Measurements from ENCODE around the gene IRAG1. TPM values are rescaled to one million over a fixed set of nuclear protein-coding genes. Genes with fewer than 3 reads are reported as not detected.

IRAG1 gene
- total and polyA plus RNA-seq, 2 donors (not counting 3 experiments of a cell fraction or from before 2014, with no cell fraction given), result 0.22 to 0.38 TPM

DNA sequence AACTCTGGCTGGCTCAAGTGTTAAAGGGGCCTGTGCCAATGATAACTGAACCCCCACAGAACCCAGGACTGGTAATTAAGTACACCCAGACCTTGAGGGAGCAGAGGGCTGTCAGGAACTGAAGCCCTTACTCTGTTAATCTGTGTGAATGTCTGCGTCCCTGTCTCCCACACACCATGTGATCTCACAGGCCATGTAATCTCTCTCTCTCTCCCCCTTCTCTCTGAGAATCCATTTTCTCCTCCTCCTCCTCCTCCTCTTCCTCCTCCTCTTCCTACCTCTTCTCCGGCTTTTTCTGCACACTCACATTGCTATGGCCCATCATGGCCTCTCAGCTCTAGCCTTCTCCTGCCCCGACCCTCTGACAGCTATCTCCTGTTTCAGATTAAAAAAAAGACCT, 14.6 kb upstream of the IRAG1 start:
- Histone ChIP-seq H3K79me2 (ENCODE audit: control insufficient read depth, insufficient read depth, low read length) (no peaks in the 10 kb centered on the region), H4K20me1 (replicated peaks; ENCODE audit: control insufficient read depth, extremely low read depth, insufficient read depth, low read length) (no peaks in the 10 kb centered on the region), H3K9me3 (replicated peaks; ENCODE audit: control insufficient read depth, insufficient read depth, low read length) (no peaks in the 10 kb centered on the region), H3K9ac (replicated peaks; ENCODE audit: extremely low read depth, insufficient read depth, low read length) (no peak overlapping the region), H3K27me3 (ENCODE audit: control insufficient read depth in 2 of 2, insufficient read depth in 2 of 2, low read length in 2 of 2) (peaks cover 19 to 26% of the 10 kb centered on the region in 2 experiments), H3K4me2 (ENCODE audit: insufficient read depth, low read length) (no peak overlapping the region), H2AFZ (ENCODE audit: low read depth, low read length) (no peak overlapping the region), H3K9me1 (replicated peaks; ENCODE audit: control insufficient read depth, extremely low read depth, insufficient read depth, low read length) (no peaks in the 10 kb centered on the region), H3K27ac (ENCODE audit: insufficient read depth, low read depth, low read length) (no peak overlapping the region), H3K36me3 (ENCODE audit: control insufficient read depth in 2 of 2, extremely low read depth in 1 of 2, insufficient read depth in 2 of 2, low read length in 2 of 2) (no peaks in the 10 kb centered on the region), H3K4me3 (replicated peaks in 1 of 3; ENCODE audit: insufficient read depth in 1 of 3, low read depth in 1 of 3, low read length in 3 of 3) (no peak overlapping the region), H3K4me1 (ENCODE audit: control insufficient read depth, extremely low read depth, insufficient read depth, low read length) (no peaks in the 10 kb centered on the region)
- dilution Hi-C loops (cut with MboI; ENCODE audit: extremely low pct_ligation_motif_present, low sequenced_read_pairs) (no loop called here), intact Hi-C loops (cut with micrococcal nuclease) (no loop called here)
- POLR2A ChIA-PET, result no interaction called here
- no peak for FAIRE-seq
- no TSS peak for BruUV-seq (replicated peaks)
- DNase-seq (ENCODE audit: low read depth, low spot score), result no peak
- TF ChIP-seq GATA2 (IDR thresholded peaks at IDR 0.05; ENCODE audit: insufficient read depth, insufficient read length, low read depth, low read length), result no peak
- CTCF ChIA-PET, result interaction anchor here (0.6 to 2.2 kb wide), 7 partner anchors 10 to 795 kb away, joined by 3 to 12 read pairs (median 4); no protein-coding TSS in a partner anchor

- Histone ChIP-seq H3K9me3 (replicated peaks; ENCODE audit: control insufficient read depth, insufficient read depth, low read length) (no peaks in the 10 kb centered on the region), H3K27ac (ENCODE audit: insufficient read depth, low read depth, low read length) (no peak overlapping the region), H3K9me1 (replicated peaks; ENCODE audit: control insufficient read depth, extremely low read depth, insufficient read depth, low read length) (no peaks in the 10 kb centered on the region), H3K4me2 (ENCODE audit: insufficient read depth, low read length) (no peak overlapping the region), H3K27me3 (ENCODE audit: control insufficient read depth in 2 of 2, insufficient read depth in 2 of 2, low read length in 2 of 2) (peaks cover 3 to 14% of the 10 kb centered on the region in 2 experiments), H4K20me1 (replicated peaks; ENCODE audit: control insufficient read depth, extremely low read depth, insufficient read depth, low read length) (no peaks in the 10 kb centered on the region), H3K9ac (replicated peaks; ENCODE audit: extremely low read depth, insufficient read depth, low read length) (no peak overlapping the region), H3K4me3 (replicated peaks in 1 of 3; ENCODE audit: insufficient read depth in 1 of 3, low read depth in 1 of 3, low read length in 3 of 3) (no peak overlapping the region), H3K79me2 (ENCODE audit: control insufficient read depth, insufficient read depth, low read length) (no peaks in the 10 kb centered on the region), H3K4me1 (ENCODE audit: control insufficient read depth, extremely low read depth, insufficient read depth, low read length) (no peaks in the 10 kb centered on the region), H3K36me3 (ENCODE audit: control insufficient read depth in 2 of 2, extremely low read depth in 1 of 2, insufficient read depth in 2 of 2, low read length in 2 of 2) (no peaks in the 10 kb centered on the region), H2AFZ (ENCODE audit: low read depth, low read length) (no peak overlapping the region)
- FAIRE-seq (no peak), DNase-seq (ENCODE audit: low read depth, low spot score) (no peak)
- ChIA-PET POLR2A (no interaction called here), CTCF (interaction anchor here (1.4 kb wide), 1 partner anchor 8 kb away, joined by 4 read pairs; no protein-coding TSS in a partner anchor)
- dilution Hi-C loops (cut with MboI; ENCODE audit: extremely low pct_ligation_motif_present, low sequenced_read_pairs) (no loop called here), intact Hi-C loops (cut with micrococcal nuclease) (no loop called here)
- TF ChIP-seq CTCF (IDR thresholded peaks at IDR 0.05; ENCODE audit: extremely low read depth in 1 of 2, insufficient read depth in 1 of 2, low read depth in 1 of 2, low read length in 2 of 2) (no peak), MAX (IDR thresholded peaks at IDR 0.05; ENCODE audit: insufficient read depth, insufficient read length) (no peak), POLR2AphosphoS5 (IDR thresholded peaks at IDR 0.05; ENCODE audit: insufficient read depth, low read depth, low read length) (no peak), EZH2 (IDR thresholded peaks at IDR 0.05; ENCODE audit: borderline replicate concordance, low read depth, low read length, severe bottlenecking) (no peak), FOS (IDR thresholded peaks at IDR 0.05; ENCODE audit: borderline replicate concordance, insufficient read depth, low read length) (no peak), JUN (IDR thresholded peaks at IDR 0.05; ENCODE audit: borderline replicate concordance, insufficient read depth, insufficient read length, low read depth) (no peak), POLR2A (IDR thresholded peaks at IDR 0.05; ENCODE audit: low read depth, low read length) (no peak), GATA2 (IDR thresholded peaks at IDR 0.05; ENCODE audit: insufficient read depth, insufficient read length, low read depth, low read length) (no peak), MYC (IDR thresholded peaks at IDR 0.05; ENCODE audit: low read depth, low read length) (no peak)
- BruUV-seq (replicated peaks), result no TSS peak
These were observed 8.4 kb upstream of the IRAG1 start for GRCh38 chr11:10701982-10702381.

All from endothelial cell of umbilical vein (primary cell).